ENCODE results near the gene CXCR5.

- no peak for TF ChIP-seq CTCF (IDR thresholded peaks at IDR 0.05)
- no peak for TF ChIP-seq POLR2A (IDR thresholded peaks at IDR 0.05)
Measured at GRCh38 chr11:118911113-118911879, 27.6 kb downstream of the CXCR5 start.

Measured in Peyer's patch (tissue), 4 donors.